HG03354 (cell line): ENCODE results near the gene ANKRD11.
"Not testable (repeated sequence)": the region's sequence is repeated elsewhere in the genome, so short reads cannot be mapped to it uniquely, and the experiment has no call there.

ENCODE experiments used
- ATAC-seq: cut with Tn5 transposase; IDR thresholded peaks from one replicate; pipeline ENCODE4 v1.9.1; 2021; ENCODE audit warnings: mild to moderate bottlenecking; ENCODE audit not compliant: unreplicated experiment, poor library complexity, severe bottlenecking

ANKRD11 gene

DNA sequence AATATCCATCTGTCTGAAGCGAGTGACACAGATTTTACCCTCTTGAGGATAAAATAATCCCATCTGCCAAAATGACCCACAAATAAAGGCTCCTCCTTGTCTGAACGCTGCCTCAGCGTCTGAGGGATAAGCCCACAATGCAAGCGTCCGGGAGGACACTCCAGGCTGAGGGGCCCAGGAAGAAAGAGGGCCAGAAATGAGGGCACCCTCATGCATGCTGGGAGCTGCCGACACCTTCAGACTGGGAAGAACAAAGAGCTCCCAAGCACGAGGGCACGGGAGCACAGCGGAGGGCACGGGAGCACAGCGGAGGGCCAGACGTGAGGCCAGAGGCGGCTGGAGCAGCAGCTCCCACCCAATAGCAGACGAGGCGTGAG is 145.9 kb downstream of the ANKRD11 start:
- ATAC-seq, result no peak

DNA sequence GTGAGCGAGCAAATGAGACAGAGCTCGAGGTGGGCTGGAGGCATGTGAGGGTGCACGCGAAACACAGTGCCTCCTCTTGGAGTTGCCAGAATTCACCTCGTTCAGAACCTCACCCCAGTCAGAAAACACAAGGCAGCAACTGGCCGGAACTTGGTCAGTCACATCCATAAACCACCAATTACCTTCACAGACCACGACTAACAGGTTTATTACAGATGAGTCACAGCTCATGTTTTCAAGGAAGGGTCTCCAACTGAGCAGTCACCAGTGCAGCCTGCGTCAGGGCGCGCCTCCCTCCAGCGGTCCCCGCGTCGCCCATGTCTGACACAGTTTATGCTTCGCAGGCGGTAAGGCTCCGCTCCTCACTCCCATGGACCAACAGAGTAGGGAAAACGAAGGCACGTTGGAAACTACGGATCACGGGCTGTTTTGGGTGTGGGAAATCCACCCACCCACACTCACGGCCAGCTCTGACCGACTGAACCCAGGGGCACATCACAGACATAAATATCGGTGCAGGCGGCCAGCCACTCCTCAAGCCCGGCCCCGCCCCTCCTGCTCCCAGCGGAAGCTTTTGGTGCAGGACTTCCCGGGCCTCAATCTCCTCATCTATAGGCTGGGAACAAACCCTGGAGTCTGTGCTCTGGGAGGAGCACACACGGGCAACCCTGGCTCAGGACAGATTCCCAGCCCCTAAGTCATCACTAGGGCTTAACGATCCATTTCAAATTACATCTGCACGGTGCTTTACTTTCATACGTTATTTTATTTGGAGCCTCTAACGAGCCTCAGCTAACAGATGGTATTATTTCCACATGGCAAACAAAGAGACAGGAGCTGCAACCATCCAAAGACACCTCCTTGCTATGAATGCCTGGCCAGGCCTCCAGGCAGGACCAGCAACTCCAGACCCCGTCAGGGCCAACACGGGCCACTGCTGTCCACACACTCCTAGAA is 146.6 kb downstream of the ANKRD11 start:
- ATAC-seq, result no peak

DNA sequence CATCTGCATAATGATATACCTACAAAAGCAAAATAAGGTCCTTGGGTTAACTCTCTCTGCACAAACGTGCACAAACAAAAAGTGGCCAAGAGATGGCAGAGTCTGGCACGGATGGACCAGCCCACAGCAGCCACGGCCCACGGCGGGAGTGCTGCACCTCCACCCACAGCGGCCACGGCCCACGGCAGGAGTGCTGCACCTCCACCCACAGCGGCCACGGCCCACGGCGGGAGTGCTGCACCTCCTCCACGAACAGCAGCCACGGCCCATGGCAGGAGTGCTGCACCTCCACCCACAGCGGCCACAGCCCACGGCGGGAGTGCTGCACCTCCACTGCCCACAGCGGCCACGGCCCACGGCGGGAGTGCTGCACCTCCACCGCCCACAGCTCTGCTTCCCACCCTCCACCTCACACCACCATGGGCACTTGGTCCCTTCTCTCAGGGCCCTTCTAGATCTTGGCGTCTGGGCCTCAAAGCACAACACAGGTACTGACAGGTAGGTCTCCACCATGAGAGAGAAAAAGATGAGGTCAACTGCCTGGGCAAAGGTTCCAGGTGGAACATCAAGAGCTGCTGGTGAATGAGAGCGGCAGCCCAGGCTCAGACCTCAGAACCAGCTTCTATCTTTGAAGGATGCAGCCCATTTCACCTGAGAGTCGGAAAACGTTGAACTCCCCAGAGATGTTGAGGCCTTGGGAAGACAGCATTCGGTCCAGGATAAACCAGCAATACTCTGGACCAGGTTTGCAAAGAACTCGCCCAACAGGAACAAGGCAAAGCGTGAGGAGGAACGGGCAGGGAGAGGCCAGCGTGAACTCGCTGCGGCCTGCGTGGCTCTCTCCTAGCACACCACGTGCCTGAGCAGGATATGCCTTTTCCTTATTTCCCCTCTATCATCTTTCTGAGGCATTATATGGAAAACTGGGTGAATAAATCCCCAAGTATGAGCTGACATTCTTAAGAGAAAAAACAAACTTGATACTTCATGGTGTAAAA is 148.4 kb downstream of the ANKRD11 start:
- ATAC-seq, result no peak

DNA sequence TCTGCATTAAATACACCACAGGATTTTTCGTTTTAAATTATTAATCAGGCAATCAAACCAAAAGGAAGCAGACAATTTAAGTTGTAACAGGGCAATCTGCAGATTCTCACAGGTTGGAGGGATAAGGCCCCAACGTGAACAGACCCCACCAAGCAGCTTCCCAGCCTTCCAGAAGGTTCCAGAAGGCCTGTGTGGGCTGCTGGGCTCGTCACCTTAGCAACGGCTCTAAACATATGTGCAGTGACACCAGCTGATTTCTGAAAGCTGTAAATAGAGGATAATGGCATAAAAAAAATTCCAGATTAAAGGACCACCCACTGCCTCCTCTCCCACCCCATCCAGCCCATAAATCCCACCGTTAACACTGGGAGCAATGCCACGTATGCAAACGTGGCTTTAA is 149.1 kb downstream of the ANKRD11 start:
- ATAC-seq, result no peak

DNA sequence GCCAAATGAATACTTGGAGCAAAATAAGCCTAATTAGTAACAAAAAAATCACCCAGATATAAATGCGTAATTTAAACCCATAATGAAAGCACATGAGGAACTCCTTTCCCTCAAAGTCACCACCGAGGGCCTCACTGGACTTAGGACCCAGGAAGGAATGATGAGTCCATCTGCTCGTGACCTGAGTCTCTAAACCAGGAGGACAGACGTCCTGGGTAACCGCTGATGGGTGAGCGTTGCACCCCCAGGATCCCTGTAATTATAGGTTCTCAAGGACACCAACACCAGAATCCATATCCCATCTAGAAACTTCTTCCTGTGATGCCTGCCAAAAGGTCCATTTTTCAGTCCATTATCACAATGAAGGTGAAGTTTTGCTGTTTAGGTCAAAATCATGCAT is 151.5 kb downstream of the ANKRD11 start:
- ATAC-seq, result no peak

DNA sequence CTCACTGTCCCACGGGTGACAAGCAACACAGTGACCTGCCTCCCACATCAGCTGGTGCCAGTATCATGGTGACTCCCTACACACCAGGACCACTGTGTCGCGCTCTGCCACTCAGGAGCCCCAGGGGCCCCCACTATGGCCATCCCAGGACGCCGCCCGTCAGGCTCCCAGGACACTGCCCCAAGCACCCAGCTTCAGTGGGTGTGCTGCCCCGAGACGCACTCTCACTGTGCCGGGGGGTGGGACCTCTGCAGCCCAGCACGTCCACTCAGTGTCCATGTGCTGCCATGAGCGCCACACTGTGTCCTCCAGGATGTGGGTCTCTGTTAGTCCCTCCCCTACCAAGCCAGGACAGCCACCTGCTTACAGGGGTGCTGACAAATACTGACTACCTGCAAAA is 152.4 kb downstream of the ANKRD11 start:
- ATAC-seq, result no peak

DNA sequence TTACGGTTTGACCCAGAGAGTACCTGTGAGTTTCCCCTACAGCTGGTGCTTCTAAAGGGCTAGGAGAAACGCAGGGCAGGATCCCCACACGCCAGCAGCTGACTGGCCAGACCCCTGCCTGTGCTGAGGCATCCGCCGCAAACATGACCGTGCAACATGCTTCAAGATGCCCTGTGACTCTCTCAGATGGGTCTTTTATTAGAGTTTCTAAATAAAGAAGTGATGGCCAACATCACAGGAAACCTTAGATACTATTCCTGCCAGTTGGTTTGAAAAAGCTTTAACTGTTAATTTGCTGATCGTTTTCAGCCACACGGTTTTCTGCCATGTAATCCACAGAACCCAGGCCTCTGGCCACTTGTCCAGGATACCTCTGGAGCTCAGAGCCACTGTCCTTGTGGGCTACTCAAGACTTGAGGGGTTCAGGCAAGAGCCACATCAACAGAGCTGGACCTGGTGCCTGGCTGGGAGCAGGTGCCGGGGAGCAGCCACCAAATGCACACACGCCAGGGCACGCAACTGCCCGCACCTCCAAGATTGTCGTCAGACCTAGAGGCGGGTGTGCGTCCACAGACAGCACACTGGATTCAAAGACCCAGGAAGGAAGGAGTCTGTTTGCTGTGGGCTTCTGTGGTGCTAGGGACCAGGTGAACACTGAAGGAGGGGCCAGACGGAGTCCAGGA is 154.4 kb downstream of the ANKRD11 start:
- no peak for ATAC-seq

DNA sequence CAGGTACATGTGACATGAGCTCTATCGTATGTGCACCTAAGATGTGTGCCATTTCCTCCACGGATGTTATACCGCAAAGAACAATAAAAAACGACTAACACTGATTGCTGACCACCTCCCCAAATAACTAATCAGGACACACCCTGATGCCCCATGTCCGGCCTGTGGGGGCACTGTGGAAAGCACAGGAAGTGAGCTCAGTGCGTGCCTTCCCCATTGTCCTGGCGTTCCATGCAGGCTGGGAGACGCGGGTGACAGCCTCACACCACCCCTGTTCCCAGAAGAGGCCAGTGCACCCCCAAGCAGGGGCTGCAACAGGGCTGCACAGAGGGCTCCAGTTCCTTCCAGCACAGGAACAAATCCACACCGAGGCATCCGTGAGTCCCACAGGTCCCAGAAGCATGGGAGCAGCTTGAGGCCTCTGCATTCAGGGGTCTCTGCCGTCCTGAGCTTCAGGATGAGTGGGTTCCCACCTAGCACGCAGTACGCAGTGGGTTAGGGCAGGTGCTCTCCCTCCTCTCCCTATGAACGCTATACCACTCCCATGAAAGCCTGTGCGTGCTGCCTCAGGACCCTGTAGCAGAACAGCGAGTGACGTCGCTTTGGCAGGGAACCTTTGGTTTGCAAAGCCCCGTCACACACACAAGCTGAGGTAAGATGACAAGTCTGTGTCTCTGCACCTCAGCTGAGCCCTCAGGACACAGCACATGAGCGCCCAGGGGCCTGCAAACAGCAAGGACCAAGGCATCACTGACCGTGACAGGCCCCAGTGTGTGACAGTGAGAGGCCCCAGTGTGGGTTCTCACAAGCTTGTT is 155.2 kb downstream of the ANKRD11 start:
- ATAC-seq, result no peak

DNA sequence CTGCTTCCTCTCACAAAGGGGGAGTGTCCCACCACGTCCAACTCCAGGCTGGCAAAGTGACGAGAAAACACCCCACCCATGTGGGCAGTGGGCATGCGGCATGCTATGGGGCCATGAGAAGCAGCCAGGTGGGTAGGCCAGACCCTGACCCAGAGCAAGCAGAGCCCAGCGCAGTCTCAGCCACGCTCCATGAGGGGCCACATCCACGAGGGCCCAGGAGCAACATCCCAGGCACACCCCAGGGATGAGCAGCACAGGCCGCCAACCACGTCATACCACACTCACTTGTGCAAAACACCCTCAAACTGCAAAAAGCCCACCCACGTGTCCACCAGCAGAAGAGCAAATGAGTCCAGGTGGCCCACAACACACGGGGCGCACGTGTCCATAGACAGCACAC is 155.9 kb downstream of the ANKRD11 start:
- no peak for ATAC-seq

DNA sequence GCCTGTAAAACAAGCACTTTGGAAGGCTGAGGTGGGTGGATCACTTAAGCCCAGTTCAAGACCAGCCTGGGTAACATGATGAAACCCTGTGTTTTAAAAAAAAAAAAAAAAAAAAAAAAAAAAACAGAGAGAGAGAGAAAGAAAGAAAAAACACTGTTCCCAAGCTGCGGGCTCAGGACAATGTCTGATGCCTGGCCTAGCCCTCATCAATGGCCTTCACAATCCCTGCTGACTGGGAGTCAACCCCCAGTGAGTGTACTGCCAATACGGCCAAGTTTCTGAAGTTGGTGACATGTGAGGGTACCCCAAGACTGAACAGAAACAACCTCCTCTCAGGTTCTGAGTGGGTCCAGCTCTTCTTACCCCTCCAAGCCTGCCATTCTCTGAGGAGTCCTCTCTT is 156.3 kb downstream of the ANKRD11 start:
- ATAC-seq, result no peak

DNA sequence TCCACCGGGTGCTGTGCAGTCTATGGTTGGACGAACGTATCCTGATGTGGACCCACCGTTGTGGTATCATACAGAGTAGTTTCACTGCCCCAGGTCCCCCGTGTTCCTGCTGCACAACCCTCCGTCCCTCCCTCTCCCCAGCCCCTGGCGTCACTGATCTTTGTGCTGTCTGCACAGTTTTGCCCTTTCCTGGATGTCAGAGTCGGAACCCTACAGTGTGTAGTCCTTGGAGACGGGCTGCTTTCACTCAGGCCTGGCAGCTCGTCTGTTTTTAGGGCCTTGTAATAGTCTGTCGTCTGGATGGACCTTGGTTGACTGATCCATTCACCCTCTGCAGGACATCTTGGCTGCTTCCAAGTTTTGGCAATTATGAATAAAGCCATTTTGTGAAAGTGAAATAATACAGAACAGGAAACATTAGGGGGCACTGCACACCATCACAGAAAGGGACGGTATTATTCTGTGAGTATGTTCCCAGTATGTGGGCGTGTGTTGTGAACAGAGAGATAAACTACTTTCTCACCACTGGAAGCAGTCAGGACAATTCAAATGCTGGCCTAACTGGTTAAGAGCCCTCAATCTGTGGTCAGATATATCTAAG is 156.9 kb downstream of the ANKRD11 start:
- not testable (repeated sequence) for ATAC-seq

DNA sequence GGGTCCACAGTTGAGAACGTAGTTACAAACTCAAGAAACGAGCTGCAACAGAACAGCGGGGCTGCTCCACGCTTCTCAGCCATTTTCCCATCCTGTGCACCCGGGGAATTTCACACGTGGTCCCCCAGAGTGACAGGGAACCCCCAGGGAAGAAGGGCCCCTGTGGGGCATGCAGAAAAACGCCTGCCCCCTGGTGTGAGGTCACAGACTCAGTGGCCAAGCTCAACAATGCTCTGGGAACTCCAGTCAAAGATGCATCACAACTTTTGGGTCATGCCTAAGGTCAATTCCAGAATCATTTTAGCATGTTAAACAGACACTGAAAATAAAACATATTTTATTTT is 157.5 kb downstream of the ANKRD11 start:
- no peak for ATAC-seq

DNA sequence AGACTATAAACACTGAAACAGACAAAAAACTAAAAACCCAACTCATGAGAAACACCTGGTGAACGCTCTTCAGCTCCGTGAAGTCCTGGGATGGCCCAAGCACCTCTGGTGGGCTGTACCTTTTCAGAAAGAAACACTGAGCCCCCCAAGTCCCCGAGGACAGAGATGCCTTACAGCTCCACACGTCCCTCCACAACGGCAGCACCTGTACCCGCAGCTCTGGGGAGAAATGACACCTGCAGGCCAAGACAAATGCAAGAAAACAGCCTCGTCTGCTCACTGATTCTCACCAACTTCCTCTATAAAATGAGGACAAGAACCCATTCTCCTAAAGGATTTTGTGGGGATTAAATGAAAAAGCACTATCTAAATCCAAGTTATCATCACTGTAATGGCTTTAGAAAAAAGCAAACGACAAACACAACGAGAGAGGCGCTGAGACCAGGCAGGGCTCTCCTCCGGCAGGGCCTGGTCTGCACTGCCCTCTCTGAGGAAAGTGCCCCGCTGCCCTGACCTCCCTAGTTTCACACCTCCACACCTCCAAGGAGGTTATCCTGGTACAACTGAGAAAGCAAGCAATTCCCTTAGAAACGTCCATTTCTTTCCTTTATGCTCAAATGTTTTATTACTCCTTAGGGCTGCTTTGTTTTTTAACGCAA is 158.0 kb downstream of the ANKRD11 start:
- no peak for ATAC-seq

DNA sequence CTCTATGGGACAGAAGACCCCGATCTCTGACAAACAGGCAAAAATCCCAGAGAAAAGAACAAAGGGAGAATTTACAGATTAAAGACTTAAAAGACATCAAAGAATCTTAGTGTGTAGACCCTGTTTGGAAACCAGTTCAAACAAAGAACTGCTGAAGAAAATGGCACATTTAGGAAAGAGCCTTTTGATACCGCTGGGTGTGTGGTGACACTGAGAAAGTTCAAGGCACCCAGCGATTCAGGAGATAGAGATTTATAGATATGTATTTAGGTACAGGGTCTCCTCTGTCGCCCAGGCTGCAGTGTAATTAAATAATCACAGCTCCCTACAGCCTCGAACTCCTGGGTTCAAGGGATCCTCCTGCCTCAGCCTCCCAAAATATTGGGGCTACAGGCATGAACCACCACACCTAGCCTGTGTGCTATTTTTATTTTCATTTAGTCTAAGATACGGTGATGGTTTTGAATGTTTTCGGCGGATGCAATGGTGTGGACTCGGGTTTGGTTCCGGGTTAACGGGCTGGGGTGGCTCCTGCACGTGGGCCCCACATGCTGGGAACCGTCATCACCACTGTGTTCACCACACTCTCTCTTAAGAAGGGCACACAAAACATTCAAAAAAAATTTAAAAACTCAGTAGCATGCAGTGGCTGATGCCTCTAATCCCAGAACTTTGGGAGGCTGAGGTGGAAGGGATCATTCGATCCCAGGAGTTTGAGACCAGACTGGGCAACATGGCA is 158.8 kb downstream of the ANKRD11 start:
- no peak for ATAC-seq

DNA sequence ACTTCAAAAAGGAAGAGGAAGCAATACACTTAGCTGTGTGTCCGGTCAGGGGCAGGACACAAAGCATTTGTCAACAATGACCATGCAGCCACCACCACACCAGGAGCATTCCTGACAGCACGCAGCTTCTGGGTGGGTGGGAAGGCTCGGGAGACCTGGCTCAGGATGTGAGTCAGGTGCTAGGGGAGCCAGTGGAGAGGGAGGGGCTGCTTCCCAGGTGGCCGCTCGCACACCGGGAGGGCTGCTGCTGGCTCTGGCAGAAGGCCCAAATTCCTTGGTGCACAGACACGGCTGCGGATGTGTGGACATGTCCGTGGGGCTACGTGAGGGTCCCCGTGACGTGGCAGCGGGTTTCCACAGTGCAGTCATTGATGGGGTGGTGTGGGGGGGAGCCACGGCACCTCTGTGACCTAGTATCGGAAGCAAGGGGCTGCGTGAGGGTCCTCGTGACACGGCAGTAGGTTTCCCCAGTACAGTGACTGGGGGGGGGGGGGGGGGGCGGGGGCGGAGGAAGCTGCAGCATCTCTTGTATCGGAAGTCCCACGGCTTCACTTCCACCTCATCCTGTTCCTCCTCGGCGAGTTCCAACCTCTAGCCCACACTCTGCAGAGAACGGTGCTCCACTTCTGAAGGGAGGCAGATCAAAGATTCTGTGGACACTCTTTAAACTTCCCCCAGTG is 160.0 kb downstream of the ANKRD11 start:
- ATAC-seq, result no peak

DNA sequence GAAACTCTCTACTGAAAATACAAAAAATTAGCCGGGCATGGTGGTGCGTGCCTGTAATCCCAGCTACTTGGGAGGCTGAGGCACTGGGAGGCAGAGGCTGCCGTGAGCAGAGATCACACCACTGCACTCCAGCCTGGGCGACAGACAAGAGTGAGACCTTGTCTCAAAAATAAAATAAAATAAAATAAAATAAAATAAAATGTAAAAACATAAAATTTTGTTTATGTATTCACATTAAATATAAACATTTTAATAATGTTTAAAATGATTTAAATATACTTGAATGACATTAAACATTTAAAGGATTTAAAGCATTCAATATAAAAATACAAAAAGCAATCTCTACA is 160.6 kb downstream of the ANKRD11 start:
- ATAC-seq, result not testable (repeated sequence)
